Measurements from ENCODE around the gene FOS. TPM values are rescaled to one million over a fixed set of nuclear protein-coding genes. Genes with fewer than 3 reads are reported as not detected.

Gene FOS
- total and polyA plus RNA-seq, 2 of the 8 experiments (the other 6 are each of a cell fraction or from before 2014, with no cell fraction given), result 50.2 to 51.8 TPM

DNA sequence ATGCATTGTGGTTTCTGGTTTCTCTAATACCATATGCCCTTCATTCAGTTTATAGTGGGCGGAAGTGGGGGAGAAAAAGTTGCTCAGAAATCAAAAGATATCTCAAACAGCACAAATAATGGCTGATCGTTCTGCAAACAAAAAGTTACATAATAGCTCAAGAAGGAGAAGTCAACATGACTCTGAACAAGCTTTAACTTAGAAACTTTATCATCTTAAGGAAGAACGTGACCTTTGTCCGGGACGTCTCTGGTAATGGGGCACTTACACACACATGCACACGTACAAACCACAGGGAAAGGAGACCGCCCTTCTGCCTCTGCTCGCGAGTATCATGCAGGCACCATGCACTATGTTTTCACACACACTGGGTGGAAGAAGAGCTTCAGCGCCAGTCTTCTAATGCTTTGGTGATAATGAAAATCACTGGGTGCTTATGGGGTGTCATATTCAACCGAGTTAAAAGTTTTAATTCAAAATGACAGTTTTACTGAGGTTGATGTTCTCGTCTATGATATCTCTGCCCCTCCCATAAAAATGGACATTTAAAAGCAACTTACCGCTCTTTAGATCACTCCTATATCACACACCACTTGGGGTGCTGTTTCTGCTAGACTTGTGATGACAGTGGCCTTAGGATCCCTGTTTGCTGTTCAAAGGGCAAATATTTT, 4.7 kb downstream of the FOS start (continued):
- TF ChIP-seq MAFK (IDR thresholded peaks at IDR 0.05; ENCODE audit: low read depth, low read length), result no peak
- no peak for TF ChIP-seq CTBP2 (IDR thresholded peaks at IDR 0.05; ENCODE audit: borderline replicate concordance, insufficient read depth, insufficient read length, low read length)
- TF ChIP-seq JUND (IDR thresholded peaks at IDR 0.05; ENCODE audit: low read length), result no peak
- no peak for TF ChIP-seq GABPA (IDR thresholded peaks at IDR 0.05; ENCODE audit: borderline replicate concordance, insufficient read depth, low read length)
- TF ChIP-seq SP4 (IDR thresholded peaks at IDR 0.05; ENCODE audit: low read length), result no peak
